Testis (tissue), 2 donors: ENCODE data around the gene TSPAN14.

ENCODE experiments used
- POLR2A ChIP-seq: fragments of 450-650 bp; IDR thresholded peaks from one replicate; pipeline ENCODE4 v1.6.1; 2017; ENCODE audit warnings: antibody characterized with exemption, mild to moderate bottlenecking, moderate library complexity
- TF ChIP-seq, protein P1 (sequence below), 3 experiments: fragments of 450-650 bp in 2 of 3; fragments of 200-600 bp in 1 of 3; sonication (generic) in 1 of 3; IDR thresholded peaks; one replicate each; pipeline ENCODE4 v1.5.1; 2016 to 2019; ENCODE audit warnings: antibody characterized with exemption in 3 of 3, mild to moderate bottlenecking in 2 of 3, moderate library complexity in 1 of 3

DNA sequence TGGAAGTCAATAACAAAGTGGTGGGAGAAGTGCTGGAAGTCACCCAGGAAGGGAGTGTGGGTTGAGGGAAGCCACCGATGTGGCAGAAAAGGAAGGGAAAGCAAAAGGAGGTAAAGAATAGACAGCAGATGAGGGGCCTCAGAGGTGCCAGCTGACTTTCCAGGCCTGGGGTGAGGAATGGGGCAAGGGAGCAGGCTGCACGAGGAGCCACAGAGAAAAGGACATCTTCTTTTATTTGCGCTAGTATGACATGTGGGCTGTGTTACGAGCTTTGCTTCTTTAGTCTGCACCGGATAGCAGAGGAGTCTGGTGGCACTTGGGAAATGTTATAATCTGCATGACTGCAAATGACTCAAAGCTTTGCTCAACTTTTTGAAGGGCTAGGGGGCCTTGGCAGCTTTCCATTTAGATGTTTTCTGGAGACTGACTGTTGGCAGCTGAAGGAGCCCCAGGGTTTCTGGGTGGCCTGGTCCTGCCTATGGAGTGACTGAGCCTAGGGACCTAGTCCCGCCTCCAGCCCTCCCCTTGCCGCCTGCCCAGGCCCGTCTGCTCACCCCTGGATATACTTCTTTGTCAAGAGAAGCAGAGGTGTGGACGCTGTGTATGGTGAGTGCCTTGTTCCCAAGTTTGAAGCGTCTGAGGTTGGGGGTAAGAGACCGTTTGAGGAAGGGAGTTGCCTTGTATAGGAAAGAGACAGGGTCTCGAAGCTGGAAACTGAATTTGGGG is 40.7 kb upstream of the TSPAN14 start:
- TF ChIP-seq, protein P1, sequence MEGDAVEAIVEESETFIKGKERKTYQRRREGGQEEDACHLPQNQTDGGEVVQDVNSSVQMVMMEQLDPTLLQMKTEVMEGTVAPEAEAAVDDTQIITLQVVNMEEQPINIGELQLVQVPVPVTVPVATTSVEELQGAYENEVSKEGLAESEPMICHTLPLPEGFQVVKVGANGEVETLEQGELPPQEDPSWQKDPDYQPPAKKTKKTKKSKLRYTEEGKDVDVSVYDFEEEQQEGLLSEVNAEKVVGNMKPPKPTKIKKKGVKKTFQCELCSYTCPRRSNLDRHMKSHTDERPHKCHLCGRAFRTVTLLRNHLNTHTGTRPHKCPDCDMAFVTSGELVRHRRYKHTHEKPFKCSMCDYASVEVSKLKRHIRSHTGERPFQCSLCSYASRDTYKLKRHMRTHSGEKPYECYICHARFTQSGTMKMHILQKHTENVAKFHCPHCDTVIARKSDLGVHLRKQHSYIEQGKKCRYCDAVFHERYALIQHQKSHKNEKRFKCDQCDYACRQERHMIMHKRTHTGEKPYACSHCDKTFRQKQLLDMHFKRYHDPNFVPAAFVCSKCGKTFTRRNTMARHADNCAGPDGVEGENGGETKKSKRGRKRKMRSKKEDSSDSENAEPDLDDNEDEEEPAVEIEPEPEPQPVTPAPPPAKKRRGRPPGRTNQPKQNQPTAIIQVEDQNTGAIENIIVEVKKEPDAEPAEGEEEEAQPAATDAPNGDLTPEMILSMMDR (IDR thresholded peaks at IDR 0.05), result no peak
- no peak for TF ChIP-seq POLR2A
